Thyroid gland (tissue), 4 donors: ENCODE measurements around the gene GAREM1.

Source experiments
- CTCF ChIP-seq, 6 experiments: fragments of 200-600 bp in 3 of 6; fragments of 450-650 bp in 3 of 6; sonication (generic) in 3 of 6; IDR thresholded peaks; one replicate each; pipeline ENCODE4 v1.5.1; 2016 to 2019; ENCODE audit warnings: antibody characterized with exemption in 6 of 6, mild to moderate bottlenecking in 2 of 6, inconsistent platforms in 1 of 6, moderate library complexity in 1 of 6
- POLR2A ChIP-seq, 2 donors: fragments of 450-650 bp; IDR thresholded peaks; one replicate each; pipeline ENCODE4 v1.6.1; 2017; ENCODE audit warnings: antibody characterized with exemption in 2 of 2, mild to moderate bottlenecking in 2 of 2, moderate library complexity in 1 of 2

- no peak for TF ChIP-seq CTCF (IDR thresholded peaks at IDR 0.05)
- no peak for TF ChIP-seq POLR2A (IDR thresholded peaks at IDR 0.05)
Observed at GRCh38 chr18:32238635-32239268, 231.9 kb downstream of the GAREM1 start.
